Body of pancreas (tissue), 4 donors: ENCODE results near the gene SCPEP1. TPM values are rescaled to one million over a fixed set of nuclear protein-coding genes. Genes with fewer than 3 reads are reported as not detected.

Source experiments
- ATAC-seq: fragments of 150-250 bp; one replicate; pipeline ENCODE4 v1.9.1; 2016
- DNase-seq, 4 donors: peaks; one replicate each; pipeline ENCODE4 v3.0.0-alpha.2; 2019
- H3K27ac ChIP-seq, 4 donors: fragments of 200-600 bp; sonication (generic); 1 replicate in 3 of 4; 2 replicates in 1 of 4; pipeline versions ENCODE4 v1.5.1 to v1.6.1; 2016 to 2019; ENCODE audit warnings: mild to moderate bottlenecking in 1 of 4, mixed read lengths in 1 of 4, moderate library complexity in 1 of 4
- H3K27me3 ChIP-seq, 2 donors: fragments of 200-600 bp; sonication (generic); one replicate each; pipeline ENCODE4 v1.6.0; 2016; ENCODE audit warnings: mild to moderate bottlenecking in 1 of 2
- H3K36me3 ChIP-seq, 2 donors: fragments of 200-600 bp; sonication (generic); replicated peaks in 1 of 2; 2 replicates each; pipeline ENCODE4 v1.5.1; 2016; ENCODE audit warnings: low read depth in 2 of 2; ENCODE audit not compliant: insufficient read depth in 1 of 2
- H3K4me1 ChIP-seq: fragments of 200-600 bp; sonication (generic); one replicate; pipeline ENCODE4 v1.6.0; 2016
- H3K4me3 ChIP-seq, 2 donors: fragments of 200-600 bp; sonication (generic); 1 replicate in 1 of 2; 2 replicates in 1 of 2; pipeline ENCODE4 v1.5.1; 2016 to 2019
- H3K9me3 ChIP-seq, 3 donors: fragments of 200-600 bp; sonication (generic); 1 replicate in 2 of 3; 2 replicates in 1 of 3; pipeline ENCODE4 v1.5.1; 2016
- POLR2A ChIP-seq, 3 donors: fragments of 450-650 bp; IDR thresholded peaks; one replicate each; pipeline ENCODE4 v1.6.1; 2016; ENCODE audit warnings: antibody characterized with exemption in 3 of 3, mild to moderate bottlenecking in 2 of 3
- WGBS, 2 donors: methylation state at CpG; one replicate each; pipeline ENCODE4 v1.1.5; 2017; 5-methylcytosine and 5-hydroxymethylcytosine counted together
- intact Hi-C: fragments of 100-400 bp; cut with DNase I; formaldehyde crosslinking; loops from one replicate; pipeline ENCODE4 v1.15.1; 2023
- total RNA-seq, 2 donors: library from RNA; depleted of rRNA; stranded (reverse); fragments of >200 nt; gene quantifications; one replicate each; pipeline ENCODE4 v1.1.0, GENCODE V29; 2016
- TF ChIP-seq, protein P1 (sequence below), 7 experiments: fragments of 450-650 bp in 4 of 7; fragments of 200-600 bp in 3 of 7; sonication (generic) in 3 of 7; IDR thresholded peaks; one replicate each; pipeline ENCODE4 v1.5.1; 2016 to 2019; ENCODE audit warnings: antibody characterized with exemption in 7 of 7

Gene SCPEP1
- total RNA-seq, 2 donors from 2014 or later, result 27.0 to 57.7 TPM

DNA sequence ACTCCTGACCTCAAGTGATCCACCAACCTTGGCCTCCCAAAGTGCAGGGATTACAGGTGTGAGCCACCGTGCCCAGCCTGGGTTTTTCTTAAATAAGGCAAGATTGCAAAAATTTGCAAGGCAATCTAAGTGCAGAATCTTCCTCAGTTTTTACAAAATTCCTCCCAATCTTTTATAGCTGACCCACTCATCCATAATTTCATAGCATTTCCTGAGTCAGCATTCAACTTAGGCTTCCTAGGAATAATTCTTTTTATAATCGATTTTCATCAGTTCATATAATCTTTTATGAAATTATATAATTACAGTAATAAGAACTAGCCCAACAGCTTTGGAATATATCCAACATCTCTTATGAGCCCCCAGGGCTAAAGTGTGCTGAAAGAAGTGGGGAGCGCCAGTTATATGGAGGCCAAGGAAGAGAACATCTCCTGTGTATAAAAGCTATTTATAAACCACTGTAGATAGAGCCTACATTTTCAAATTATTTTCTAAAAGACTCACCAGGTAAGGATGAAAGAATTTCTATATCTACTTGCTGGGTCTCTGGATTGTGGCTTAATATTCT, 31.9 kb upstream of the SCPEP1 start:
- WGBS, 2 donors, result 92 to 94% methylated on average over 3 of the region's 3 CpGs
- DNase-seq, result no peak

DNA sequence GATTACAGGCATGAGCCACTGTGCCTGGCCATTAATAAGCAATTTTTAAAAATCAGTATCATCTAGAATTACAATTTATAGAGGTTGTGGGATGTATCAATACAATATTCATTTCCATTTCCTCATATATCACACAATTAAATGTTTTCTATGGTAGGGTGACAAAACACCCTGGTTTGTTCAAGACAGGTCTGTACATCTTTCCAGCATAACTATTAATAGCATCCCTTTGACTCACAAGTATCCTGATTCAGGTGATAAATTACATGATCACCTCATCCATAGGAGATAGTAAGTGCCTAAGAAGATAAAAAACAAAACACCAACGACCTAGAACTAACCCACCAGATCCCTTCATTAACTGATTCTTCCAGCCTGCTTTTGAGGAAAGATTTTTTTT, 30.2 kb upstream of the SCPEP1 start:
- DNase-seq, result no peak
- no peak for TF ChIP-seq POLR2A (IDR thresholded peaks at IDR 0.05)
- TF ChIP-seq, protein P1, sequence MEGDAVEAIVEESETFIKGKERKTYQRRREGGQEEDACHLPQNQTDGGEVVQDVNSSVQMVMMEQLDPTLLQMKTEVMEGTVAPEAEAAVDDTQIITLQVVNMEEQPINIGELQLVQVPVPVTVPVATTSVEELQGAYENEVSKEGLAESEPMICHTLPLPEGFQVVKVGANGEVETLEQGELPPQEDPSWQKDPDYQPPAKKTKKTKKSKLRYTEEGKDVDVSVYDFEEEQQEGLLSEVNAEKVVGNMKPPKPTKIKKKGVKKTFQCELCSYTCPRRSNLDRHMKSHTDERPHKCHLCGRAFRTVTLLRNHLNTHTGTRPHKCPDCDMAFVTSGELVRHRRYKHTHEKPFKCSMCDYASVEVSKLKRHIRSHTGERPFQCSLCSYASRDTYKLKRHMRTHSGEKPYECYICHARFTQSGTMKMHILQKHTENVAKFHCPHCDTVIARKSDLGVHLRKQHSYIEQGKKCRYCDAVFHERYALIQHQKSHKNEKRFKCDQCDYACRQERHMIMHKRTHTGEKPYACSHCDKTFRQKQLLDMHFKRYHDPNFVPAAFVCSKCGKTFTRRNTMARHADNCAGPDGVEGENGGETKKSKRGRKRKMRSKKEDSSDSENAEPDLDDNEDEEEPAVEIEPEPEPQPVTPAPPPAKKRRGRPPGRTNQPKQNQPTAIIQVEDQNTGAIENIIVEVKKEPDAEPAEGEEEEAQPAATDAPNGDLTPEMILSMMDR (IDR thresholded peaks at IDR 0.05), result no peak
- Histone ChIP-seq H3K27ac (no peak overlapping the region), H3K36me3 (peaks cover 13 to 17% of the 10 kb centered on the region in 2 donors), H3K9me3 (no peaks in the 10 kb centered on the region), H3K27me3 (no peaks in the 10 kb centered on the region), H3K4me1 (no peaks in the 10 kb centered on the region), H3K4me3 (no peak overlapping the region)
- intact Hi-C loops, result no loop called here
- ATAC-seq, result no peak
- WGBS, 2 donors, result 51 to 67% methylated on average over 1 of the region's 1 CpG

More for the DNA sequence above, 31.9 kb upstream of the SCPEP1 start:
- TF ChIP-seq POLR2A (IDR thresholded peaks at IDR 0.05), result no peak
- no peak for ATAC-seq
- Histone ChIP-seq H3K4me3 (no peak overlapping the region), H3K27ac (no peak overlapping the region), H3K36me3 (peaks cover 17 to 19% of the 10 kb centered on the region in 2 donors), H3K4me1 (no peaks in the 10 kb centered on the region), H3K27me3 (no peaks in the 10 kb centered on the region), H3K9me3 (no peaks in the 10 kb centered on the region)
- intact Hi-C loops, result no loop called here

DNA sequence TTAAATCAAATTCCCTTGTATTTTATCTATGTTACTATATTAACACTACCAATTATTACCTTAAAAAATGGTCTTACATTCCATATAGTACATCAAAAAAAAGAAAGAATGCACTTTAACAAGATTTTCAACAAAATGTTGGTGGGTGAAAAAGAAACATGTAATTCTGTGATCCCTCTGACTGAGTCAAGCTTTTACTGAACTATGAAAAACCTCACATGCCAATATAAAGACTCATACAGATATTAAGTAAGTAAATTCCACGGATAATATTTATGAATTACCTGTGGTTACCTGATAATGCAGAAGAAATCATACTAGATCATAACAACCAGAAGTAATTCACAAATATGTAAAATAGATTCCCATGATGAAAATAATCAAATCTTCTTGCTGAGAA, 29.4 kb upstream of the SCPEP1 start:
- H3K27me3 ChIP-seq, result no peaks in the 10 kb centered on the region
- WGBS, 2 donors, result 92 to 97% methylated on average over 1 of the region's 1 CpG
- intact Hi-C loops, result no loop called here

DNA sequence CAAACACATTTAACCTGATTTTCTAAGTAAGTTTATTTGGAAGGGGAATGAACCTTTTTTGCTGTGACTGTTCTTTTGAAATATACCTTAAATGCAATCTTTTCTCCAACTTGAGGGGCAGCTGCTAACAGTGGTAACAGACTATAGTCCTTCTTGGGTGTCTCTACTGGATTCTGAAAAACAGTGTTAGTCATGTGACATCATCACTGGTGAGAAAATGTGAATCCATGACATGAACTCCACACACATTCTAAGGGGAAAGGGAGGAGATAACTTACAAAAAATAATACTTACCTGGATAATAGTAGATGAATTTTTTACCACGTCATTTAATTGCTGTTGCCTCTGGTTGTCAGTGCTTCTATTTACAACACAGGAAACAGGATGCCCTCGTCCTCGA, 28.3 kb upstream of the SCPEP1 start:
- no peaks in the 10 kb centered on the region for H3K9me3 ChIP-seq
- H3K4me1 ChIP-seq, result no peaks in the 10 kb centered on the region
- peaks cover 7 to 9% of the 10 kb centered on the region in 2 donors for H3K36me3 ChIP-seq
- 62 to 85% methylated on average over 3 of the region's 3 CpGs for WGBS, 2 donors
- no peak for TF ChIP-seq POLR2A (IDR thresholded peaks at IDR 0.05)
- TF ChIP-seq, protein P1 (IDR thresholded peaks at IDR 0.05), result no peak
- H3K27ac ChIP-seq, result no peak overlapping the region
- no peak for DNase-seq
- H3K27me3 ChIP-seq, result no peaks in the 10 kb centered on the region
- no peak for ATAC-seq
- intact Hi-C loops, result no loop called here
- no peak overlapping the region for H3K4me3 ChIP-seq

More for the DNA sequence above, 29.4 kb upstream of the SCPEP1 start:
- Histone ChIP-seq H3K4me3 (no peak overlapping the region), H3K9me3 (no peaks in the 10 kb centered on the region), H3K4me1 (no peaks in the 10 kb centered on the region), H3K27ac (no peak overlapping the region), H3K36me3 (peaks cover 10 to 17% of the 10 kb centered on the region in 2 donors)
- no peak for DNase-seq
- TF ChIP-seq, protein P1 (IDR thresholded peaks at IDR 0.05), result no peak
- TF ChIP-seq POLR2A (IDR thresholded peaks at IDR 0.05), result no peak
- no peak for ATAC-seq

DNA sequence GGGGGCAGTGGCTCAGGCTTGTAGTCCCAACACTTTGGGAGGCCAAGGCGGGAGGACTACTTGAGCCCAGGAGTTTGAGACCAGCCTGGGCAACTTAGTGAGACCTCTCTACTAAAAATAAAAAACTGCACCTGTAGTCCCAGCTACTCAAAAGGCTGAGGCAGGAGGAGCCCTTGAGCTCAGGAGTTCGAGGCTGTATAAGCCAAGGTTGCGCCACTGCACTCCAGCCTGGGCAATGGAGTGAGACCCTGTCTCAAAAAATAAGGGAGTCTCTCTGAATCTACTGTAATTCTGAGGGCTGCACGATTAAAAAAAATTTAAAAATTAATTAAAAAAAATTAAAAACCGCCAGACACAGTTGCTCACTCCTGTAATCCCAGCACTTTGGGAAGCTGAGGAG, 20.9 kb upstream of the SCPEP1 start:
- H3K27ac ChIP-seq, result no peak overlapping the region
- WGBS, 2 donors, result 92 to 98% methylated on average over 4 to 5 of the region's 5 CpGs
- no peaks in the 10 kb centered on the region for H3K36me3 ChIP-seq
- H3K9me3 ChIP-seq, result no peaks in the 10 kb centered on the region
- no peak for TF ChIP-seq POLR2A (IDR thresholded peaks at IDR 0.05)
- TF ChIP-seq, protein P1 (IDR thresholded peaks at IDR 0.05), result no peak
- no peak overlapping the region for H3K4me3 ChIP-seq
- H3K4me1 ChIP-seq, result peaks cover 15% of the 10 kb centered on the region
- ATAC-seq, result no peak
- intact Hi-C loops, result no loop called here
- no peak for DNase-seq
- no peaks in the 10 kb centered on the region for H3K27me3 ChIP-seq
